NB4 (cell line): Measurements from ENCODE around the gene IMMP2L.

ENCODE experiments used
- POLR2A ChIP-seq: IDR thresholded peaks from 2 replicates; pipeline ENCODE4 v1.6.1; 2011; ENCODE audit warnings: mild to moderate bottlenecking; ENCODE audit not compliant: insufficient read length; ENCODE audit errors: extremely low read depth
- TF ChIP-seq, protein P1 (sequence below): IDR thresholded peaks from one replicate; pipeline ENCODE4 v1.5.1; 2012; ENCODE audit warnings: low read depth, low read length

DNA sequence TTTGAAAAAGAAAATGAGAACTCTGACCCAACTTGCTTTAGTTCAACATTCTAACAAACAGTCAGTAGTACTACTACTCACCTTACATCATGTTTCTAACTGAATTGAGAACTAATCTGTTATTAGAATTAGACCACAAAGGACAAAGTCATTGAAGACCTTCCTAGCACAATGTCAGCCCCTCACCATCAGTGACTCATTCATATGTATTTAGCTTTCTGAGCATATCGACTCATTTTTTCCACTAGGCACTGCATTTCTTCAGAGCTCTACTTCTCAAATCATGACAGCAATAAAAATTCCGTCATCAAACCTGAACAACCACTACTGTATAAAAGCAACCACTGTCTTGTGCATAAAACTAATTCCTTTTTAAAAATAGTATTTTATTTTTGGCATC is 475.8 kb downstream of the IMMP2L start:
- TF ChIP-seq POLR2A: no peak
- TF ChIP-seq, protein P1, sequence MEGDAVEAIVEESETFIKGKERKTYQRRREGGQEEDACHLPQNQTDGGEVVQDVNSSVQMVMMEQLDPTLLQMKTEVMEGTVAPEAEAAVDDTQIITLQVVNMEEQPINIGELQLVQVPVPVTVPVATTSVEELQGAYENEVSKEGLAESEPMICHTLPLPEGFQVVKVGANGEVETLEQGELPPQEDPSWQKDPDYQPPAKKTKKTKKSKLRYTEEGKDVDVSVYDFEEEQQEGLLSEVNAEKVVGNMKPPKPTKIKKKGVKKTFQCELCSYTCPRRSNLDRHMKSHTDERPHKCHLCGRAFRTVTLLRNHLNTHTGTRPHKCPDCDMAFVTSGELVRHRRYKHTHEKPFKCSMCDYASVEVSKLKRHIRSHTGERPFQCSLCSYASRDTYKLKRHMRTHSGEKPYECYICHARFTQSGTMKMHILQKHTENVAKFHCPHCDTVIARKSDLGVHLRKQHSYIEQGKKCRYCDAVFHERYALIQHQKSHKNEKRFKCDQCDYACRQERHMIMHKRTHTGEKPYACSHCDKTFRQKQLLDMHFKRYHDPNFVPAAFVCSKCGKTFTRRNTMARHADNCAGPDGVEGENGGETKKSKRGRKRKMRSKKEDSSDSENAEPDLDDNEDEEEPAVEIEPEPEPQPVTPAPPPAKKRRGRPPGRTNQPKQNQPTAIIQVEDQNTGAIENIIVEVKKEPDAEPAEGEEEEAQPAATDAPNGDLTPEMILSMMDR: no peak
